ENCODE measurements around the gene PTCH1. TPM values are rescaled to one million over a fixed set of nuclear protein-coding genes. Genes with fewer than 3 reads are reported as not detected.

The PTCH1 gene
- polyA plus RNA-seq, 1 experiment: 2.8 TPM

GRCh38 chr9:95455714-95456113, 61.1 kb downstream of the PTCH1 start:
- POLR2A ChIA-PET: no interaction called here
- H3K27me3 ChIP-seq (ENCODE audit: control insufficient read depth, insufficient read depth, low read length): no peaks in the 10 kb centered on the region
- CTCF ChIA-PET: interaction anchor here (0.5 kb wide), 1 partner anchor 20 kb away, joined by 3 read pairs; no protein-coding TSS in a partner anchor
- no peak overlapping the region for H3K4me3 ChIP-seq (ENCODE audit: low read depth, low read length)
- TF ChIP-seq CTCF (IDR thresholded peaks at IDR 0.05; ENCODE audit: insufficient read depth, low read depth, low read length): no peak
- DNase-seq (ENCODE audit: low read depth): no peak
- peaks cover 9% of the 10 kb centered on the region for H3K36me3 ChIP-seq (ENCODE audit: control insufficient read depth, insufficient read depth, low read length)

GRCh38 chr9:95452176-95452575, 64.6 kb downstream of the PTCH1 start:
- ChIA-PET CTCF (interaction anchor here (1.3 to 1.9 kb wide), 2 partner anchors 10 to 15 kb away, joined by 3 to 5 read pairs; no protein-coding TSS in a partner anchor), POLR2A (no interaction called here)
- H3K36me3 ChIP-seq (ENCODE audit: control insufficient read depth, insufficient read depth, low read length): peaks cover 12% of the 10 kb centered on the region
- H3K27me3 ChIP-seq (ENCODE audit: control insufficient read depth, insufficient read depth, low read length): no peaks in the 10 kb centered on the region
- H3K4me3 ChIP-seq (ENCODE audit: low read depth, low read length): no peak overlapping the region
- no peak for DNase-seq (ENCODE audit: low read depth)
- no peak for TF ChIP-seq CTCF (IDR thresholded peaks at IDR 0.05; ENCODE audit: insufficient read depth, low read depth, low read length)

GRCh38 chr9:95451065-95451426, 65.7 kb downstream of the PTCH1 start:
- CTCF ChIA-PET: interaction anchor here (1.3 to 1.9 kb wide), 2 partner anchors 12 to 14 kb away, joined by 3 to 5 read pairs; no protein-coding TSS in a partner anchor

DNA sequence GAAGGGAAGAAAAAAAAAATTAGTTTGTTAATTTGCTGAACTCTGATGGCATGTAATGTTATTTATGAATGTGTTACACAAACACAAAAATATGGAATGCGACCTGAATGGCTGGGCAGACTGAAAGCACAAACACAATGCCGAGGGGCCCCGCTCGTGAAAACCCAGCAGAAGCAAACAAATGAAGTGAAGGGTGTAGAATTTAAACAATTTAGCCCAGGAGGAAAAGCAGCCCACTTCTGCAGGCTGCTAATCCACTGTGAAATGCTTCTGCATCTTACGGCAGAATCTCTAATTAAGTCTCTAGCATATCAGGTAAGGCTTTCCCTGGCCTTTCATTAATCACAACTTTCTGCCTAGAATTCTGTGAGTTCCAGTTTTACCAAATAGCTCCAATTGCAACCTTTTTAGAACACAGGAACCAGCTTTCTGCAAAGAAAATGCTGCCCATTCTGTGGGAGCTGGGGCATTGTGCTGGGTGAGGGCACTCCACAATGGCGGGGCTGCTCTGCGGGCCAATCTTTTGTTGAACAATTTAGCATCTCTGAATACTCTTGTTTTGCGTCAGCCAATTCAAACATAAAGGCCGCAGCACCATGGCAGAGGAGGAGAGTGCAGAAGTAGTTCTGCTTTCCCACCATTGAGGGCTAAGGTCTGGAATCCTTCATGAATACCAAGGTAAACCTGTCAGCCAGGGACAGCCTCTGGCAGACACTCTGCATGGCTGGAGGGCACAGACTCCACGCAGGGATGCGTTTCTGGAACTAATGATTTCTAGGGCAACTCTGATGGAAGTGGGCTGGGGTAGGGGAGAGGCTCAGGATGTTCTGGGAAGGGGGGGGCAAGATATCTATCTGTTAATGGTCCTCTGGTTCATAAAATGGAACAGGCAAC, 66.4 kb downstream of the PTCH1 start:
- Histone ChIP-seq H3K27me3 (ENCODE audit: control insufficient read depth, insufficient read depth, low read length) (no peaks in the 10 kb centered on the region), H3K4me3 (ENCODE audit: low read depth, low read length) (no peak overlapping the region), H3K36me3 (ENCODE audit: control insufficient read depth, insufficient read depth, low read length) (peaks cover 14% of the 10 kb centered on the region)
- TF ChIP-seq CTCF (IDR thresholded peaks at IDR 0.05; ENCODE audit: insufficient read depth, low read depth, low read length): no peak
- ChIA-PET CTCF (interaction anchor here (1.9 kb wide), 1 partner anchor 13 kb away, joined by 5 read pairs; no protein-coding TSS in a partner anchor), POLR2A (no interaction called here)
- no peak for DNase-seq (ENCODE audit: low read depth)

More at GRCh38 chr9:95451065-95451426, 65.7 kb downstream of the PTCH1 start:
- POLR2A ChIA-PET: no interaction called here
- Histone ChIP-seq H3K36me3 (ENCODE audit: control insufficient read depth, insufficient read depth, low read length) (peaks cover 14% of the 10 kb centered on the region), H3K4me3 (ENCODE audit: low read depth, low read length) (no peak overlapping the region), H3K27me3 (ENCODE audit: control insufficient read depth, insufficient read depth, low read length) (no peaks in the 10 kb centered on the region)
- no peak for TF ChIP-seq CTCF (IDR thresholded peaks at IDR 0.05; ENCODE audit: insufficient read depth, low read depth, low read length)
- DNase-seq (ENCODE audit: low read depth): no peak

DNA sequence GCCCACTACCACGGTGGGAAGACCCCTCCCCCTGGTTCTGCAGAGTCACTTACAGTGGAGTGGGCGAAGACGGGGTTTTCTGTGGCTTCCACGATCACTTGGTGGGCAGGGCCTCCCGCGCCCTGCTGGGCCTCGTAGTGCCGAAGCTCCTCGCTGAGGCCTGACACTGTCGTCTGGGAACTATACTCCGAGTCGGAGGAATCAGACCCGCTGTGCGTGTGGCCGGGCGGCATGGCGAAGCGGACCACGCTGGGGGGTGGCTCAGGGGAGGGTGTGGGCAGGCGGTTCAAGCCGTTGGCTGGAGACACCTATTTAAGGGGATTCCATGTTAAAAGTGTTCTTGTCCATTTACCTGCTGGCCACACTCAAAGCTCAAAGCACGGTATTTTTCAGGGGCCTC, 67.8 kb downstream of the PTCH1 start:
- no peak for TF ChIP-seq CTCF (IDR thresholded peaks at IDR 0.05; ENCODE audit: insufficient read depth, low read depth, low read length)
- ChIA-PET POLR2A (no interaction called here), CTCF (no interaction called here)
- peaks cover 16% of the 10 kb centered on the region for H3K36me3 ChIP-seq (ENCODE audit: control insufficient read depth, insufficient read depth, low read length)
- no peak overlapping the region for H3K4me3 ChIP-seq (ENCODE audit: low read depth, low read length)
- no peaks in the 10 kb centered on the region for H3K27me3 ChIP-seq (ENCODE audit: control insufficient read depth, insufficient read depth, low read length)
- no peak for DNase-seq (ENCODE audit: low read depth)

Data from BJ (cell line).